A673 (cell line): ENCODE results near the gene HDAC4.

Source experiments
- EZH2 ChIP-seq: fragments of 200-600 bp; sonication (generic); IDR thresholded peaks from 2 replicates; pipeline ENCODE4 v1.6.1; 2017; ENCODE audit warnings: borderline replicate concordance, low read depth, mild to moderate bottlenecking, mixed read lengths, antibody characterized with exemption, low read length; ENCODE audit not compliant: poor library complexity, severe bottlenecking
- TF ChIP-seq, protein P1 (sequence below): fragments of 300-800, 200-600 bp; sonication (generic); conservative IDR thresholded peaks from 2 replicates; pipeline ENCODE4 v1.5.1; 2017; ENCODE audit warnings: low read depth, mild to moderate bottlenecking, antibody characterized with exemption, low read length, moderate library complexity, mixed read lengths

DNA sequence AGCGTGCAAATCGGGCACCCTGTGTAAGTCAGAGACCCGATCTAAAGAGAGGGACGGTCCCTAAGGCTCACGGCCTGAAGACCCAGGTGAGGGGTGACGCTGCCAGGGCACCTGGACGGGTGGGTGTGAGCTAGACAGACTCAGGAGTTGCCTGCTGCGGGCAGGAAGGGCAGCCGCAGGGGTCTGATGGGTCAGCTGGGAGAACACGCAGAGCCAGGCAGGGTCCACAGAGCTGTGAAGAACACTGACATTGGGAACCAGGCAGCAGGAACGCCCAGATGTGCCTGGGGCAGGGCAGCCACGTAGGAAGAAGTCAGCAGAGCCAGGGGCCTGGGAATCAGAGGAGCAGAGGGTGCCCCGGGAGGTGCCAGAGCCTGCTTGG lies 25.9 kb downstream of the HDAC4 start:
- TF ChIP-seq, protein P1, sequence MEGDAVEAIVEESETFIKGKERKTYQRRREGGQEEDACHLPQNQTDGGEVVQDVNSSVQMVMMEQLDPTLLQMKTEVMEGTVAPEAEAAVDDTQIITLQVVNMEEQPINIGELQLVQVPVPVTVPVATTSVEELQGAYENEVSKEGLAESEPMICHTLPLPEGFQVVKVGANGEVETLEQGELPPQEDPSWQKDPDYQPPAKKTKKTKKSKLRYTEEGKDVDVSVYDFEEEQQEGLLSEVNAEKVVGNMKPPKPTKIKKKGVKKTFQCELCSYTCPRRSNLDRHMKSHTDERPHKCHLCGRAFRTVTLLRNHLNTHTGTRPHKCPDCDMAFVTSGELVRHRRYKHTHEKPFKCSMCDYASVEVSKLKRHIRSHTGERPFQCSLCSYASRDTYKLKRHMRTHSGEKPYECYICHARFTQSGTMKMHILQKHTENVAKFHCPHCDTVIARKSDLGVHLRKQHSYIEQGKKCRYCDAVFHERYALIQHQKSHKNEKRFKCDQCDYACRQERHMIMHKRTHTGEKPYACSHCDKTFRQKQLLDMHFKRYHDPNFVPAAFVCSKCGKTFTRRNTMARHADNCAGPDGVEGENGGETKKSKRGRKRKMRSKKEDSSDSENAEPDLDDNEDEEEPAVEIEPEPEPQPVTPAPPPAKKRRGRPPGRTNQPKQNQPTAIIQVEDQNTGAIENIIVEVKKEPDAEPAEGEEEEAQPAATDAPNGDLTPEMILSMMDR = no peak
- TF ChIP-seq EZH2 = no peak
